HepG2 (cell line): ENCODE data around the gene ANKZF1. TPM values are rescaled to one million over a fixed set of nuclear protein-coding genes. Genes with fewer than 3 reads are reported as not detected.
A peak's percentile ranks its signal among the peaks of the same experiment; 100 is the strongest.

Experiments used
- AHR ChIP-seq: IDR thresholded peaks from 2 replicates; pipeline ENCODE4 v1.6.1; 2018; ENCODE audit warnings: missing genetic modification reagents, missing compliant biosample characterization
- ATF6 ChIP-seq: sonication (generic); formaldehyde crosslinking; conservative IDR thresholded peaks from 2 replicates; pipeline ENCODE4 v1.4.0; 2020; ENCODE audit warnings: missing genetic modification reagents
- ATF7-NPFF ChIP-seq: sonication (generic); formaldehyde crosslinking; IDR thresholded peaks from 2 replicates; pipeline ENCODE4 v1.8.1; 2023; ENCODE audit warnings: mild to moderate bottlenecking, low read depth, missing genetic modification reagents, moderate library complexity
- BRD4 ChIP-seq: sonication (generic); formaldehyde crosslinking; IDR thresholded peaks from 2 replicates; pipeline ENCODE4 v1.4.0; 2020; ENCODE audit warnings: missing genetic modification reagents
- EED ChIP-seq: sonication (generic); formaldehyde crosslinking; IDR thresholded peaks from 2 replicates; pipeline ENCODE4 v1.5.0; 2020; ENCODE audit warnings: mild to moderate bottlenecking, missing genetic modification reagents
- IRX3 ChIP-seq: sonication (generic); formaldehyde crosslinking; IDR thresholded peaks from 2 replicates; pipeline ENCODE4 v1.8.1; 2023; ENCODE audit warnings: mild to moderate bottlenecking, low read depth, missing genetic modification reagents, borderline replicate concordance
- NAIF1 ChIP-seq: sonication (generic); formaldehyde crosslinking; IDR thresholded peaks from 2 replicates; pipeline ENCODE4 v1.5.0; 2020; ENCODE audit warnings: mild to moderate bottlenecking, missing genetic modification reagents, borderline replicate concordance
- SRSF9 ChIP-seq: fragments of 200-400 bp; formaldehyde crosslinking; IDR thresholded peaks from 2 replicates; pipeline ENCODE4 v1.6.1; 2018; ENCODE audit warnings: borderline replicate concordance, mild to moderate bottlenecking, low read depth, low read length; ENCODE audit not compliant: insufficient read depth, poor library complexity, severe bottlenecking
- THYN1 ChIP-seq: sonication (generic); formaldehyde crosslinking; IDR thresholded peaks from 2 replicates; pipeline ENCODE4 v1.8.1; 2023; ENCODE audit warnings: low read depth, mild to moderate bottlenecking, moderate library complexity, missing genetic modification reagents, borderline replicate concordance
- ZBTB25 ChIP-seq: IDR thresholded peaks from 2 replicates; pipeline ENCODE4 v1.6.1; 2018; ENCODE audit warnings: missing genetic modification reagents
- ZBTB34 ChIP-seq: sonication (generic); formaldehyde crosslinking; IDR thresholded peaks from 2 replicates; pipeline ENCODE4 v1.8.0; 2022; ENCODE audit warnings: mild to moderate bottlenecking, missing genetic modification reagents
- ZNF720 ChIP-seq: sonication (generic); formaldehyde crosslinking; IDR thresholded peaks from 2 replicates; pipeline ENCODE4 v1.4.0; 2020; ENCODE audit warnings: missing genetic modification reagents
- ZNF770 ChIP-seq: sonication (generic); formaldehyde crosslinking; IDR thresholded peaks from 2 replicates; pipeline ENCODE4 v1.5.0; 2020; ENCODE audit warnings: mild to moderate bottlenecking, missing genetic modification reagents
- ZXDC ChIP-seq: sonication (generic); formaldehyde crosslinking; IDR thresholded peaks from 2 replicates; pipeline ENCODE4 v1.5.0; 2020; ENCODE audit warnings: mild to moderate bottlenecking, missing genetic modification reagents
- polyA plus RNA-seq, 8 experiments: library from polyadenylated mRNA; depleted of rRNA in 3 of 8; stranded (reverse) in 7 of 8; unstranded in 1 of 8; fragments of >200 nt; fragmentation: Illumina TruSeq in 4 of 8; extraction: Trizol in 4 of 8; gene quantifications; 2 replicates each; pipeline versions ENCODE4 v1.2.1 to v1.2.3, GENCODE V29; 2011 to 2016; ENCODE audit warnings: low read depth in 4 of 8, missing spikeins in 1 of 8, mixed read lengths in 1 of 8; ENCODE audit not compliant: insufficient read depth in 1 of 8
- total RNA-seq, 5 experiments: library from RNA; depleted of rRNA; stranded (reverse); fragments of >200 nt; fragmentation: Illumina TruSeq; extraction: Trizol; gene quantifications; 2 replicates each; pipeline ENCODE4 v1.2.3, GENCODE V29; 2016; ENCODE audit warnings: low read depth in 1 of 5

The ANKZF1 gene
- total and polyA plus RNA-seq, 2 of the 13 experiments (the other 11 are each of a cell fraction or from before 2014, with no cell fraction given) = 25.3 to 128 TPM

- peak; percentile 30; the same call in 1 of the 2 replicates for TF ChIP-seq ZXDC (CRISPR knock-in tag)
- no peak for TF ChIP-seq ATF6 (CRISPR knock-in tag)
- no peak for TF ChIP-seq ZNF770 (CRISPR knock-in tag)
- TF ChIP-seq ZBTB34 (CRISPR knock-in tag) = peak; percentile 82
- peak; percentile 68; the same call in 1 of the 2 replicates for TF ChIP-seq EED (CRISPR knock-in tag)
- 0 out of 2 replicates have a peak, but pooled peaks have one; percentile 42 for TF ChIP-seq IRX3
- TF ChIP-seq ZNF720 (CRISPR knock-in tag) = 0 out of 2 replicates have a peak, but pooled peaks have one; percentile 19
- peak; percentile 74; the same call in 1 of the 2 replicates for TF ChIP-seq ZBTB25 (CRISPR knock-in tag)
- TF ChIP-seq AHR = peak; percentile 21
- no peak for TF ChIP-seq SRSF9
- TF ChIP-seq NAIF1 (CRISPR knock-in tag) = no peak
- TF ChIP-seq ATF7-NPFF = peak; percentile 89
- no peak for TF ChIP-seq THYN1
- peak; percentile 33; the same call in 1 of the 2 replicates for TF ChIP-seq BRD4
Measured at GRCh38 chr2:219249203-219249980, 19.8 kb downstream of the ANKZF1 start (continued).
